ENCODE data around the gene GLYR1. TPM values are rescaled to one million over a fixed set of nuclear protein-coding genes. Genes with fewer than 3 reads are reported as not detected.
"Not testable (repeated sequence)": the region's sequence is repeated elsewhere in the genome, so short reads cannot be mapped to it uniquely, and the experiment has no call there.

The GLYR1 gene
- total RNA-seq (2022) (67.3 and 77.3 TPM in 2 replicates), Bru-seq, nascent RNA (percentile 79 among the genes with signal in this experiment), BruChase-seq, experiment 1, labeled RNA remaining after a 6-hour chase (percentile 89 among the genes with signal in this experiment), BruChase-seq, experiment 2, labeled RNA remaining after a 2-hour chase (percentile 87 among the genes with signal in this experiment)
- long read RNA-seq, transcript GLYR1-201 (16 exons, 3,772 nt), result major isoform, 10 of 33 reads
- long read RNA-seq, partial matches to known transcripts, result 13 of 33 reads
- long read RNA-seq, other reads (novel, unspliced or antisense), result 9 of 33 reads

DNA sequence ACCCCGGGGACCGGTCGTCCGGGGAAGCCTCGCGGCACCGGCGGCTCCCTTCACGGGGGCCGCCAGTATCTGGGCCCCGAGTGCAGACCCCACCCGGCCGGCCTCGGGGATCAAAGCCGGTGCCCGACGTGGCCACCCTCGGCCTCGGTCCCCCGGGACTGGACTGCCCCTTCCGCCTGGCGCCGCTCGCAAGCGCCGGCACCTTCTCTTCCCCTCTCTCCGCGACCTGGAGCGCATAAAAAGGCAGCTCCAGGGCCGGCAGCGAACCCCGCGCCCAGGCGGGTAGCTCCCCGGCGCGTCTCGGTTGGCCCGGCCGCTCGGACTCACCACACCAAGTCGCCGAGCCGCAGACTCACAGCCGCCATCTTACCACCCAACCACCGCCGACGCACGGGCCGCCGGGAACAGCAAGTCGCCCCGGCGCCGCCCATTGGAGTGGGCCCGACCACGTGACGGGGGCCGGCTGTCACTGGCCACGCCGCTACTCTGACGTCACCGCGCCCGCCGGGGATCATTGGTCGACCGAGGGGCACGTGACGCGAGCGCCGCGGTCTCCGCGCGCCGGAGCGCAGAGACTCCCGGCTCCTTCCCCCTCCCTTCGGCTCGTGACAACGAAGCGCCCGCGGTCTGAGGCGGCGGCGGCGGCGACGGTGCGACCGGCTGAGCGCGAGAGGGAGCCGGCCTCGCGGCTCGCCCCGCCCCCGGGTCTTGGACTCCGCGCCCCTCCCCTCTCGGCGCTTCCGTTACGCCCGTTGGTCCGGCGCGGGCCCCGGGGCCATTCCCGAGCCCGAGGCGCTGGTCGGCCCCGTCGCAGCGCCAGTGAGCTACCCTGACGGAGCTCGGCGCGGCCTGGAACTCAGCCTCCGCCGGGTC, at the start of gene GLYR1, which contains the start of gene UBN1:
Gene GLYR1 (minus strand): TSS at position 388 of the 873 bp plus-strand sequence. CDS start 23 bp downstream, at position 365.
Gene UBN1 (plus strand): TSS at position 581 of the 873 bp plus-strand sequence. CDS start 5,437 bp downstream, outside the sequence.
- H3K9me3 Mint-ChIP-seq (ENCODE audit: unreplicated experiment), result no peaks in the 10 kb centered on the region
- H3K36me3 Mint-ChIP-seq (ENCODE audit: insufficient read depth, unreplicated experiment), result peaks cover 51% of the 10 kb centered on the region
- H3K4me1 Mint-ChIP-seq (ENCODE audit: insufficient read depth, unreplicated experiment), result peaks cover 33% of the 10 kb centered on the region
- no TSS peak for BruUV-seq (replicated peaks)
- intact Hi-C loops (cut with micrococcal nuclease), result loop anchor here (2.0 to 10.0 kb wide), 3 partner anchors 36 to 238 kb away; no protein-coding TSS in a partner anchor
- CTCF ChIA-PET, result interaction anchor here (0.6 to 3.7 kb wide), 5 partner anchors 11 to 109 kb away, joined by 3 to 21 read pairs (median 3); no protein-coding TSS in a partner anchor
- peak within 1 kb of the TSS; percentile 96 for H3K4me3 Mint-ChIP-seq (ENCODE audit: unreplicated experiment)
- H3K27ac Mint-ChIP-seq (ENCODE audit: low read depth, unreplicated experiment), result peak within 1 kb of the TSS; percentile 95
- H3K27me3 Mint-ChIP-seq (ENCODE audit: insufficient read depth, unreplicated experiment), result no peaks in the 10 kb centered on the region
- POLR2A ChIA-PET, result interaction anchor here (0.6 to 3.7 kb wide), 22 partner anchors 11 to 184 kb away, joined by 3 to 20 read pairs (median 4); partner anchors contain the start of genes ANKS3, DNAAF8, PPL and ROGDI
- TF ChIP-seq, protein P1, sequence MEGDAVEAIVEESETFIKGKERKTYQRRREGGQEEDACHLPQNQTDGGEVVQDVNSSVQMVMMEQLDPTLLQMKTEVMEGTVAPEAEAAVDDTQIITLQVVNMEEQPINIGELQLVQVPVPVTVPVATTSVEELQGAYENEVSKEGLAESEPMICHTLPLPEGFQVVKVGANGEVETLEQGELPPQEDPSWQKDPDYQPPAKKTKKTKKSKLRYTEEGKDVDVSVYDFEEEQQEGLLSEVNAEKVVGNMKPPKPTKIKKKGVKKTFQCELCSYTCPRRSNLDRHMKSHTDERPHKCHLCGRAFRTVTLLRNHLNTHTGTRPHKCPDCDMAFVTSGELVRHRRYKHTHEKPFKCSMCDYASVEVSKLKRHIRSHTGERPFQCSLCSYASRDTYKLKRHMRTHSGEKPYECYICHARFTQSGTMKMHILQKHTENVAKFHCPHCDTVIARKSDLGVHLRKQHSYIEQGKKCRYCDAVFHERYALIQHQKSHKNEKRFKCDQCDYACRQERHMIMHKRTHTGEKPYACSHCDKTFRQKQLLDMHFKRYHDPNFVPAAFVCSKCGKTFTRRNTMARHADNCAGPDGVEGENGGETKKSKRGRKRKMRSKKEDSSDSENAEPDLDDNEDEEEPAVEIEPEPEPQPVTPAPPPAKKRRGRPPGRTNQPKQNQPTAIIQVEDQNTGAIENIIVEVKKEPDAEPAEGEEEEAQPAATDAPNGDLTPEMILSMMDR (IDR thresholded peaks at IDR 0.05; ENCODE audit: unreplicated experiment), result no peak
- DNase-seq (ENCODE audit: unreplicated experiment), result peak; percentile 97

DNA sequence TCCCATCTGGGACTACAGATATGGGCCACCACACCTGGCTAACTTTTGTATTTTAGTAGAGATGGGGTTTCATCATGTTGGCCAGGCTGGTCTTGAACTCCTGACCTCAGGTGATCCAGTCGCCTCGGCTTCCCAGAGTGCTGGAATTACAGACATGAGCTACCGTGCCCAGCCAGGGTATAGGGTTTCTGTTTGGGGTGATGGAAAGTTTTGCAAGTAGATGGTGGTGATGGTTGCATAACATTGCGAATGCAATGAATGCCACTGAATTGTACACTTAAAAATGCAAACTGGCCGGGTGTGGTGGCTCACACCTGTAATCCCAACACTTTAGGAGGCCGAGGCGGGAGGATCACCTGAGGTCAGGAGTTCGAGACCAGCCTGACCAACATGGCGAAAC, 49.7 kb upstream of the GLYR1 start:
- CTCF ChIA-PET; BruUV-seq (replicated peaks); intact Hi-C loops (cut with micrococcal nuclease); H3K4me3 Mint-ChIP-seq (ENCODE audit: unreplicated experiment); H3K9me3 Mint-ChIP-seq (ENCODE audit: unreplicated experiment); H3K27me3 Mint-ChIP-seq (ENCODE audit: insufficient read depth, unreplicated experiment); DNase-seq (ENCODE audit: unreplicated experiment); H3K27ac Mint-ChIP-seq (ENCODE audit: low read depth, unreplicated experiment); H3K4me1 Mint-ChIP-seq (ENCODE audit: insufficient read depth, unreplicated experiment): not testable (repeated sequence)
- POLR2A ChIA-PET, result interaction anchor here (1.1 kb wide), 1 partner anchor 46 kb away, joined by 3 read pairs; no protein-coding TSS in a partner anchor
- peaks cover 93% of the 10 kb centered on the region for H3K36me3 Mint-ChIP-seq (ENCODE audit: insufficient read depth, unreplicated experiment)

DNA sequence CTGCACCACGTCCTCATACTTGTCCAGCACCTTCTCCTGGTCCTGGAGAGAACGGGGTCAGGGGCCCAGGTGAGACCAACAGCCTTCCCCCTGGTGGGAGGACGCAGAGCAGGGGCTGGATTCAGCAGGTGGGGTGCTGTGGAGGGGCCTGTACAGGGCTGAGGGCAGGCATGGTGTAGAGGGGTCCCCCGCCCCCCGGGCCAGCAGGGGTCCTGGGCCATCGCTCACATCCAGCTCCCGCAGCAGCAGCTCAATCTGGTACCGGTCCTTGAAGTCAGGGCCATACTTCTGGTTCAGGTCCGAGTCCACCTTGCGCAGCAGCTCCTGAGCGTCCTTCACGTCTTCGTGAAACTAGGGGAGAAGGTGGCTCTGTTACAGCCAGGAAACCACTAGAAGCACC, 48.3 kb upstream of the GLYR1 start:
- CTCF ChIA-PET, result interaction anchor here (1.1 kb wide), 1 partner anchor 61 kb away, joined by 6 read pairs; no protein-coding TSS in a partner anchor
- TF ChIP-seq, protein P1 (IDR thresholded peaks at IDR 0.05; ENCODE audit: unreplicated experiment), result no peak
- intact Hi-C loops (cut with micrococcal nuclease), result no loop called here
- POLR2A ChIA-PET, result interaction anchor here (0.5 to 1.3 kb wide), 4 partner anchors 11 to 56 kb away, joined by 3 to 4 read pairs (median 4); partner anchors contain the start of gene GLYR1
- DNase-seq (ENCODE audit: unreplicated experiment), result no peak
- H3K9me3 Mint-ChIP-seq (ENCODE audit: unreplicated experiment), result no peaks in the 10 kb centered on the region
- no peaks in the 10 kb centered on the region for H3K27me3 Mint-ChIP-seq (ENCODE audit: insufficient read depth, unreplicated experiment)
- peaks cover 95% of the 10 kb centered on the region for H3K36me3 Mint-ChIP-seq (ENCODE audit: insufficient read depth, unreplicated experiment)
- H3K4me1 Mint-ChIP-seq (ENCODE audit: insufficient read depth, unreplicated experiment), result no peaks in the 10 kb centered on the region
- no TSS peak for BruUV-seq (replicated peaks)
- no peak overlapping the region for H3K4me3 Mint-ChIP-seq (ENCODE audit: unreplicated experiment)
- H3K27ac Mint-ChIP-seq (ENCODE audit: low read depth, unreplicated experiment), result no peak overlapping the region

DNA sequence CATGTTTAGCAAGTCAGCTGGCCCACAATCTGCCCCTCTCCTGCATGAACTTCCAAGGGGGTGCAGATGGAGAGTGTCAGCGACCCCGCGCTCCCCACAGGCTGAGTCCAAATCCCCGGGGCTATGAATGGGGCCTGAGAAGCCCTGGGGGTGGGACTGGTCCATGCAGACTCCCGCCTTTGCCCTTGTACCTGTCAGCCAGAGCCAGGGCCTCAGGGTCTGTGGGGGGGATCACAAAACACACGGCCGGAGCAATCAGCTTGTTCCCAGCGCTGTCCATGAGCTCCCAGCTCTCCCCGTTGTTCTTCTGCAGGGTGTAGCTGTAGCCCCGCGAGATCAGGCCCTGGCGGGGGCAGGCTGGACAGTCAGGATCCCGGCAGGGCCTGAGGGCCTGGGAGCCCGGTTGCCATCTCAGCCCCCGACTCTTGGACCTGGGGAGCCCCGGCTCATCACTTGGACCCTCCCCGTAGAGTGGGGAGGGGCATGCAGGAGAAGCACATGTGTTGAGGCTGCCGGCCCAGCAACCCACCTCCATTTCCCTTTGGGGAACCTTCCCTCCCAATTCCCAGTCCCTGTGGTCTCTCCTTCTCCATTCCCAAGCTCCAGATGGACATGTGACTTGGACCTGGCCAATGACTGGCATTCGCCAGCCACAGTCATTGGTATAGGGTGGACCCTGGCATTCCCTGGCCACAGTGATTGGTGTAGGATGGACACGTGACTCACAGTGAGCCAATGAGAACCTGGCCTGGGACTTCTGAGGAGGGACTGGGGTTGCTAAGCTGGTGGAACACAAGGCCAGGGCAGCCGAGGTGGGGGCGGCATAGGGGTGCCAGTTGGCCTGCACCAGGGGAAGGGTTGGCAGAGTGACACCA, 47.4 kb upstream of the GLYR1 start:
- no peaks in the 10 kb centered on the region for H3K27me3 Mint-ChIP-seq (ENCODE audit: insufficient read depth, unreplicated experiment)
- H3K4me3 Mint-ChIP-seq (ENCODE audit: unreplicated experiment), result no peak overlapping the region
- no peak for DNase-seq (ENCODE audit: unreplicated experiment)
- ChIA-PET CTCF (interaction anchor here (1.9 kb wide), 1 partner anchor 62 kb away, joined by 7 read pairs; no protein-coding TSS in a partner anchor), POLR2A (interaction anchor here (0.6 to 1.3 kb wide), 3 partner anchors 11 to 48 kb away, joined by 3 to 4 read pairs (median 3); partner anchors contain the start of gene GLYR1)
- intact Hi-C loops (cut with micrococcal nuclease), result no loop called here
- no peak overlapping the region for H3K27ac Mint-ChIP-seq (ENCODE audit: low read depth, unreplicated experiment)
- H3K9me3 Mint-ChIP-seq (ENCODE audit: unreplicated experiment), result no peaks in the 10 kb centered on the region
- TF ChIP-seq, protein P1 (IDR thresholded peaks at IDR 0.05; ENCODE audit: unreplicated experiment), result no peak
- peaks cover 95% of the 10 kb centered on the region for H3K36me3 Mint-ChIP-seq (ENCODE audit: insufficient read depth, unreplicated experiment)
- BruUV-seq (replicated peaks), result no TSS peak
- no peaks in the 10 kb centered on the region for H3K4me1 Mint-ChIP-seq (ENCODE audit: insufficient read depth, unreplicated experiment)

Data from MCF 10A (cell line).